SK-N-SH (cell line): Measurements from ENCODE around the gene SLC35F6.

ENCODE experiments used
- EP300 ChIP-seq, 2 experiments: IDR thresholded peaks; 2 replicates each; pipeline versions ENCODE4 v1.4.0 to v1.6.1; 2012; ENCODE audit warnings: borderline replicate concordance in 1 of 2, low read depth in 1 of 2, low read length in 1 of 2
- EZH2phosphoT487 ChIP-seq: fragments of 200-600 bp; sonication (generic); IDR thresholded peaks from 2 replicates; pipeline ENCODE4 v1.6.1; 2017; ENCODE audit warnings: low read depth, mixed run types, mild to moderate bottlenecking, antibody characterized with exemption, moderate library complexity, borderline replicate concordance
- FOXM1 ChIP-seq: IDR thresholded peaks from 2 replicates; pipeline ENCODE4 v1.4.0; 2012; ENCODE audit warnings: low read depth, mild to moderate bottlenecking
- GABPA ChIP-seq: IDR thresholded peaks from 2 replicates; pipeline ENCODE4 v1.4.0; 2012; ENCODE audit warnings: low read depth, mild to moderate bottlenecking
- GATA2 ChIP-seq: sonication (generic); formaldehyde crosslinking; IDR thresholded peaks from 2 replicates; pipeline ENCODE4 v1.5.0; 2020; ENCODE audit warnings: mild to moderate bottlenecking, missing genetic modification reagents
- JUND ChIP-seq: IDR thresholded peaks from 2 replicates; pipeline ENCODE4 v1.4.0; 2012
- POLR2AphosphoS5 ChIP-seq: IDR thresholded peaks from 2 replicates; pipeline ENCODE4 v1.6.1; 2012; ENCODE audit warnings: low read depth, low read length
- RAD21 ChIP-seq: IDR thresholded peaks from 2 replicates; pipeline ENCODE4 v1.6.1; 2012; ENCODE audit warnings: mild to moderate bottlenecking, low read length
- RFX5 ChIP-seq: IDR thresholded peaks from 2 replicates; pipeline ENCODE4 v1.6.1; 2012; ENCODE audit warnings: mild to moderate bottlenecking, improper control_type of control experiment, low read length
- TCF12 ChIP-seq: IDR thresholded peaks from 2 replicates; pipeline ENCODE4 v1.4.0; 2012
- YY1 ChIP-seq: IDR thresholded peaks from 2 replicates; pipeline ENCODE4 v1.4.0; 2012; ENCODE audit warnings: low read depth, mild to moderate bottlenecking
- TF ChIP-seq, protein P1 (sequence below): fragments of 200-600 bp; sonication (generic); IDR thresholded peaks from 2 replicates; pipeline ENCODE4 v1.6.1; 2017; ENCODE audit warnings: antibody characterized with exemption, mild to moderate bottlenecking, moderate library complexity
- TF ChIP-seq, protein P2 (sequence below): IDR thresholded peaks from 2 replicates; pipeline ENCODE4; 2012
- TF ChIP-seq, protein P3 (sequence below): IDR thresholded peaks from 2 replicates; pipeline ENCODE4 v1.6.1; 2012; ENCODE audit warnings: mild to moderate bottlenecking, low read depth, low read length, moderate library complexity

DNA sequence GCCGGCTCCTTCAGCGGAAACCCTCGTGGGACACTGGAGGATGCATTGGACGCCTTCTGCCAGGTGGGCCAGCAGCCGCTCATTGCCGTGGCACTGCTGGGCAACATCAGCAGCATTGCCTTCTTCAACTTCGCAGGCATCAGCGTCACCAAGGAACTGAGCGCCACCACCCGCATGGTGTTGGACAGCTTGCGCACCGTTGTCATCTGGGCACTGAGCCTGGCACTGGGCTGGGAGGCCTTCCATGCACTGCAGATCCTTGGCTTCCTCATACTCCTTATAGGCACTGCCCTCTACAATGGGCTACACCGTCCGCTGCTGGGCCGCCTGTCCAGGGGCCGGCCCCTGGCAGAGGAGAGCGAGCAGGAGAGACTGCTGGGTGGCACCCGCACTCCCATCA lies 14.0 kb downstream of the SLC35F6 start:
- TF ChIP-seq, protein P1, sequence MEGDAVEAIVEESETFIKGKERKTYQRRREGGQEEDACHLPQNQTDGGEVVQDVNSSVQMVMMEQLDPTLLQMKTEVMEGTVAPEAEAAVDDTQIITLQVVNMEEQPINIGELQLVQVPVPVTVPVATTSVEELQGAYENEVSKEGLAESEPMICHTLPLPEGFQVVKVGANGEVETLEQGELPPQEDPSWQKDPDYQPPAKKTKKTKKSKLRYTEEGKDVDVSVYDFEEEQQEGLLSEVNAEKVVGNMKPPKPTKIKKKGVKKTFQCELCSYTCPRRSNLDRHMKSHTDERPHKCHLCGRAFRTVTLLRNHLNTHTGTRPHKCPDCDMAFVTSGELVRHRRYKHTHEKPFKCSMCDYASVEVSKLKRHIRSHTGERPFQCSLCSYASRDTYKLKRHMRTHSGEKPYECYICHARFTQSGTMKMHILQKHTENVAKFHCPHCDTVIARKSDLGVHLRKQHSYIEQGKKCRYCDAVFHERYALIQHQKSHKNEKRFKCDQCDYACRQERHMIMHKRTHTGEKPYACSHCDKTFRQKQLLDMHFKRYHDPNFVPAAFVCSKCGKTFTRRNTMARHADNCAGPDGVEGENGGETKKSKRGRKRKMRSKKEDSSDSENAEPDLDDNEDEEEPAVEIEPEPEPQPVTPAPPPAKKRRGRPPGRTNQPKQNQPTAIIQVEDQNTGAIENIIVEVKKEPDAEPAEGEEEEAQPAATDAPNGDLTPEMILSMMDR, result no peak
- TF ChIP-seq GABPA (no peak), TCF12 (no peak), RAD21 (no peak), GATA2 (CRISPR knock-in tag) (no peak), YY1 (no peak), FOXM1 (no peak), POLR2AphosphoS5 (no peak), EZH2phosphoT487 (no peak), EP300 (IDR thresholded peaks at IDR 0.05; ENCODE audit: borderline replicate concordance in 1 of 2, low read depth in 1 of 2, low read length in 1 of 2) (no peak), RFX5 (no peak), JUND (no peak)
- TF ChIP-seq, protein P2, sequence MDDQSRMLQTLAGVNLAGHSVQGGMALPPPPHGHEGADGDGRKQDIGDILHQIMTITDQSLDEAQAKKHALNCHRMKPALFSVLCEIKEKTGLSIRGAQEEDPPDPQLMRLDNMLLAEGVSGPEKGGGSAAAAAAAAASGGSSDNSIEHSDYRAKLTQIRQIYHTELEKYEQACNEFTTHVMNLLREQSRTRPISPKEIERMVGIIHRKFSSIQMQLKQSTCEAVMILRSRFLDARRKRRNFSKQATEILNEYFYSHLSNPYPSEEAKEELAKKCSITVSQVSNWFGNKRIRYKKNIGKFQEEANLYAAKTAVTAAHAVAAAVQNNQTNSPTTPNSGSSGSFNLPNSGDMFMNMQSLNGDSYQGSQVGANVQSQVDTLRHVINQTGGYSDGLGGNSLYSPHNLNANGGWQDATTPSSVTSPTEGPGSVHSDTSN, result no peak
- TF ChIP-seq, protein P3, sequence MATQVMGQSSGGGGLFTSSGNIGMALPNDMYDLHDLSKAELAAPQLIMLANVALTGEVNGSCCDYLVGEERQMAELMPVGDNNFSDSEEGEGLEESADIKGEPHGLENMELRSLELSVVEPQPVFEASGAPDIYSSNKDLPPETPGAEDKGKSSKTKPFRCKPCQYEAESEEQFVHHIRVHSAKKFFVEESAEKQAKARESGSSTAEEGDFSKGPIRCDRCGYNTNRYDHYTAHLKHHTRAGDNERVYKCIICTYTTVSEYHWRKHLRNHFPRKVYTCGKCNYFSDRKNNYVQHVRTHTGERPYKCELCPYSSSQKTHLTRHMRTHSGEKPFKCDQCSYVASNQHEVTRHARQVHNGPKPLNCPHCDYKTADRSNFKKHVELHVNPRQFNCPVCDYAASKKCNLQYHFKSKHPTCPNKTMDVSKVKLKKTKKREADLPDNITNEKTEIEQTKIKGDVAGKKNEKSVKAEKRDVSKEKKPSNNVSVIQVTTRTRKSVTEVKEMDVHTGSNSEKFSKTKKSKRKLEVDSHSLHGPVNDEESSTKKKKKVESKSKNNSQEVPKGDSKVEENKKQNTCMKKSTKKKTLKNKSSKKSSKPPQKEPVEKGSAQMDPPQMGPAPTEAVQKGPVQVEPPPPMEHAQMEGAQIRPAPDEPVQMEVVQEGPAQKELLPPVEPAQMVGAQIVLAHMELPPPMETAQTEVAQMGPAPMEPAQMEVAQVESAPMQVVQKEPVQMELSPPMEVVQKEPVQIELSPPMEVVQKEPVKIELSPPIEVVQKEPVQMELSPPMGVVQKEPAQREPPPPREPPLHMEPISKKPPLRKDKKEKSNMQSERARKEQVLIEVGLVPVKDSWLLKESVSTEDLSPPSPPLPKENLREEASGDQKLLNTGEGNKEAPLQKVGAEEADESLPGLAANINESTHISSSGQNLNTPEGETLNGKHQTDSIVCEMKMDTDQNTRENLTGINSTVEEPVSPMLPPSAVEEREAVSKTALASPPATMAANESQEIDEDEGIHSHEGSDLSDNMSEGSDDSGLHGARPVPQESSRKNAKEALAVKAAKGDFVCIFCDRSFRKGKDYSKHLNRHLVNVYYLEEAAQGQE, result no peak
